GDM1 (cell line): ENCODE data around the gene SH3RF2.
"Not testable (repeated sequence)": the region's sequence is repeated elsewhere in the genome, so short reads cannot be mapped to it uniquely, and the experiment has no call there.

Experiments used
- DNase-seq: peaks from one replicate; lab custom pipeline; 2025; lab: John Stamatoyannopoulos, UW

SH3RF2 gene

DNA sequence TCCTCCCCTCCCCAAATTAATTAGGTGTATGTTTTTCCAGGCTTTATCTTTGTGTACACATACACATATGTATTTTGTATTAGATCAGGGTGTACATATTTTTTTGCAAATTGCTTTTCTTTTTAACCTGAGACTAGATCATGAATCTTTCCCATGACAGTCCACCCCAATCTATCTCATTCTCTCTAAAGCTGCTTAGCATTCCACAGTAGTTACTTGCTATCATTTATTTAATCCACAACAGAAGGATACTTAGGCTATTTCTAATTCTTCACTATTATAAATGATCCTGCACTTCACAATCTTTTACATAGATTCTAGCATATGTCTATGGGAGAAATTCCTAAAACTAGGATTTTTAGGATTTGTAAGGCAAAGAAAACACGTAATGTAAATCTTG lies 43.9 kb downstream of the SH3RF2 start:
- DNase-seq, result no peak

DNA sequence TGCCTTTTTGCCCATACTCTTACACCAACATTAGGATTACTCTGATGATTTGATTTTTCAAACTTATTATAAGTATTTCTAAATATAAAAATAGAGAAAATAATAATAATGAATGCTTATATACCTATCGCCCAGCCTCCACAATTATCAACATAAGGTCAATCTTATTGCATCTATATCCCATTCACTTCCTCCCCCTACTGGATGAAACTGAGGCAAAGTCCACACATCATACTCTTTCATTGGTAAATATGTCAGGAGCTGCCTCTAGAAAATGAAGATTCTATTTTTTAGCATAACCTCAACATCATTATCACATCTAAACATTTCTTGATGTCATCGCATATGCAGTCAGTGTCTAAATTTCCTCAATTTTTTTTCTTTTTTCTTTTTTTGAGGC lies 44.3 kb downstream of the SH3RF2 start:
- no peak for DNase-seq

DNA sequence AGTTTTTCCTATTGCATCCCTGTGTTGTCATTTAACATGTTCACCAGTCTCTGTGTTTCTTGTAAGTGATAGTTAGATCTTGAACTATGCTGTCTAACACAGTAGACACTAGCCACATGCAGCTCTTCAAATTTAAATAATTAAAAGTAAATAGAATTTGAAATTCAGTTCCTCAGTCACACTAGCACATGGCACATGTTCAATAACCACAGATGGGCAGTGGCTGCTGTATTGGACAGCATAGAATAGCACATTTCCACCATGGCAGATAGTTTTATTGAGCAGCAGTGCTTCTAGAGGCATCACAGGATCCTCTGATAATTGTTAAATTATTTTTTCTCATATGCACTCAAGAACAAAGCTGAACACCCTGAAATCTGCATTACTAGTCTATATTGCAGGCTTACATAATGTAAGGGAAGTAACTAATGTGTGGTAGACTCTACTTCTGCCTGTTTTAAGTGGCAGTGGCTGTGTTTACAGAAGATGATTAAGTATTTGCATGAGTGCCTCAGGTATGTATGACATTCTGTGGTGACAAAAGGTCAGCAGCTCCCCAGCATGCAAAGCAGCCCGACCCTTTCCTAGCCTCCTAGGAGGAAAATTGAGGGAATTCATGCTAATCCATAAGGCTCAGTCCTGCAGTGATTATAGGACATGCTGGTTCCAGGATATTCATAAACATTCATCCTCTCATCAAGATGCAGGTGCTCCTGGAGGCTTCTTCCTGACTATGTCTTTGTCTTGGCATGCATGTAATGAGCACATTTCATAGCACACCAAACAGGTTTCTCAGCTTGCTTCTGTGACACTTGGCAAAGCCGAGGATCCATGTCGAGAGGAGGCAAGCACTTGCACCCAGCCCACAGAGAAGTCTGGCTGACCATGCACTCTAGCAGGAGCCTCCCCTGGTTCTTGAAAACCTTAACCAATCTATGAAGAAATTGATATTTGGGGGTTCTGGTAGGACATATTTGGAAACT lies 45.5 kb downstream of the SH3RF2 start:
- no peak for DNase-seq

DNA sequence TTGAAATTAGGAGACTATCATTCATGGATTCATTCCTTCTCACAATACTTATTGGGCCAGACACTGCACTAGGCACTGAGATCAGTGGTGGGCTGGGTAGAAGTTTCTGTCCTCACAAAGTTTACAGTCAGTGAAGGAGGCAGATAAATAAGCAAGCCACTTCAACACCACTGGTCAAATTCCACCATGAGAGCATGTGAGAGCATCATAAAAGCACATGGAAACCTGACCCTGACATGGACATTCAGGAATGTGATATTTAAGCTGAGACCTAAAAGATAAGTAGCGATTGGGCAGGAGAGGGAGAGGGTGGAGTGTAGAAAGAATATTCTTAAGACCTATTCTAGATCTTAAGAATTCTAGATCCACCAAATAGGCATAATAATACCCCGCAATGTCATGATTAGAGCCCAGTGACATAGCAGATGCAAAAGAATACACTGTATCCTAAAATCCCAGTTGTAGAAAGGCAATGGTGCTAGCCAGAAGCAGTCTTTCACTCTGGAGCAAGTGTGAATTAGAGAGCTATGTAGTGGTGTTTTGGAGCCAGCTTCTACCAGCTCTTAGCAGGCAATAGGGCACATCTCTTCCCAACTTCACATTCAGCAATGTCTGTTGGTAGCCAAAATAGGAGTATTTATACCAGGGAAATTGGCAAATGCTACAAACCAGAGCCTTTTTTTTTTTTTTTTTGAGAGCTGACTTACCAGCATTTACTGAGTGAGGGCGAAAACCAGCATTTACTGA lies 46.4 kb downstream of the SH3RF2 start:
- DNase-seq, result no peak

DNA sequence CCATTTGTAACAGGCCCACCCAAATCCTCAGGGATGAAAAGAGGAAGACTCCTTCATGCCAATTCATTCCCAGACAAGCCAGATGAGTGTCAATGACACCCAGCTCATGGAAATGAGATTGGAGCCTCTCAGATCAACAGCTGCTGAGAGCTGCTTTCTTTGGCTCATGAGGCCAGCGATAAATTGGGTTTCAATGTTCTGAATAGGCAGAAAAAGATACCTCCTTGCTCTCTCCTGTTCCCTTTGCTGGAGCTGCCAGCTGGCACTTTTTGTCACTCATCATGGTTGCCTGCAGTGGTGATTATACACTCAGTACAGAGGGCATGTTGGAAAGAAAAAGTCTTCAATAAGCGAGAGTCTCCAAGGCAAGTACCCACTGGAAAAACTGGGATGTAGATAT lies 47.1 kb downstream of the SH3RF2 start:
- no peak for DNase-seq

DNA sequence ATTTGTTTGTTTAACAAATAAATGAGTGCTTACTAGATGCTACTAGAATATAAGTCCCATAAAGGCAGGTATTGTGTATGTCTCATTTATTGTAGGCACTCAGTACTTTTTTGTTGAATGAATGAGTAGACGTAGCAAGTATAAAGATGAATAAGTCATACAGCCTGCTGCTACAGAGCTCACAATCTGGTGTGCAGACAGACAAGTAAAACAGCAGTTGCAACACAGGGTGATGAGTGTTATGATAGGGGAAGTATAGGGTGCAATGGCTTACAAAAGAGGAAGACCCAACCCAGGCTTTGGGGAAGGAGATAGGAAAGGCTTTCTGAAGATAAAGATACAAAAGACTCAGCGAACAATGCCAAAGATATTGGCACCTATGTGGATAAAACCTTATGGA lies 47.7 kb downstream of the SH3RF2 start:
- peak; percentile 43 for DNase-seq

DNA sequence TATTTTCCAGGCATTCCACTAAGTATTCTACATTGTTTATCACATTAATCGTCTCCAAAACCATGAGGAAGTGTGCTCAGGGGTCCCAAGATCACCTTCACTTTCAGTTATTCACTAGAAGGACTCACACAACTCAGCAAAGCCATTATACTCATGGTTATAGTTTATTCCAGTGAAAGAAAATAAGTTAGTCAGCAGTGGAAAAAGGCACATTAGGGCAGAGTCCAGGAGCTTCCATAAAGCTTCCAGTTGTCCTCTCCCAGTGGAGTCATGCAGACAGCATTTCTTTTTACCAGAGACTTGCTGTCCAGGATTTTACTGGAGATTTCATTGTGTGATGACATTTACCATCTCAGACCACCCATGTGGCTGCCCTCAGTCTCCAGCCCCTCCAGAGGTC lies 51.5 kb downstream of the SH3RF2 start:
- DNase-seq, result no peak

DNA sequence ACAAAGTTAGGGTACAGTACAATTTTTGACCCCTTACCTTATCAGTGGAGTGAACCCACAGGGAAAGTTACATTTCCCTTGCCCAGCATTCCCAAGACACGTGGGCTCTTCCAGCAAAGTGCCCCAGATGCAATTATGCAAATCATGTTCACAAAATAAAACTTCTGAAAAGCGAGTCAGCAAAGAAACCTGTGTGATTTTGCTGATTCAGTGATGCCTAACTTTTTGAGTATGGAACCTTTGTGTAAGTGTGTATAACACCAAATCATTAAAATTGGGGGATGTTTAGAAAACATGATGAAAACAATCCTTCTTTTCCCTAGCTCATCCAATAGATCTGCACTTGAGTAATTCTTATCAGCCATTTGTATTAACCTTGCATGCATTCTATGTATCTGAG lies 52.6 kb downstream of the SH3RF2 start:
- DNase-seq, result no peak

DNA sequence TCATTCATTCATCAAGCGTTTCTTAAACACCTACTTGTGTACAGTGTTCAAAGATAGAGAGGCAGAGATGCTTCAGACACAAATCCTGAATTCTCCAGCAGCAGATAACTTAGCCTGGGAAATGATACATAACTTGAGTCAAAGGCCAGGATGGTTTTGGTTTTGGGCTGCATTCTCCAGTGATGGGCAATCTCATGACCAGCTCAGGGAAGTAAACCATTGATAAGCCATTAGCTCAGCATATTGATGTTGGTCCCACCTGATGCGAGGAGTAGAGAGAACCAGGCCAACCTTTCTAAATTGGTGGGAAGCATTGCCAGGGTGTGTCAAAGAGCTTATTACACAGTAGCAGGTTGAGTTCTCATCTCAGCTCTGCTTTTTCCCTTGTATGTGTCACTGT lies 53.0 kb downstream of the SH3RF2 start:
- DNase-seq, result no peak

DNA sequence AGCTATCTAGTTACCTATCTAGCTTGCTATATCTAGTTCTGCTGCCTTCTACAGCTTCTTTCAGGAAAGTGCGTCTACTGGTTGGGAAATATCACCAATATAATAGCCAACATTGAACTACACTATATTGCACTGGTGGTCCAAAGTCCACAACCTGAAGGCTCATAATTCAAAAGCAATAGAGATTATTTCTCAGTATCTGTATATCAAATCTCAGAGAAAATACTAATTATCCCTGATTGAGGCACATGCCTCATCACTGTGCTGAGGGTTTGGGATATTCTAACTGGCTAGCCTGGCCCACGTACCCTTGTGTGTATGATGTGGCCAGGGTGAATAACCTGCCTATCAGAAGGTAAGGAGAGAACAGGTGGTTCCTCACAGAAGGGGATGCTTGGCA lies 53.8 kb downstream of the SH3RF2 start:
- DNase-seq, result no peak

DNA sequence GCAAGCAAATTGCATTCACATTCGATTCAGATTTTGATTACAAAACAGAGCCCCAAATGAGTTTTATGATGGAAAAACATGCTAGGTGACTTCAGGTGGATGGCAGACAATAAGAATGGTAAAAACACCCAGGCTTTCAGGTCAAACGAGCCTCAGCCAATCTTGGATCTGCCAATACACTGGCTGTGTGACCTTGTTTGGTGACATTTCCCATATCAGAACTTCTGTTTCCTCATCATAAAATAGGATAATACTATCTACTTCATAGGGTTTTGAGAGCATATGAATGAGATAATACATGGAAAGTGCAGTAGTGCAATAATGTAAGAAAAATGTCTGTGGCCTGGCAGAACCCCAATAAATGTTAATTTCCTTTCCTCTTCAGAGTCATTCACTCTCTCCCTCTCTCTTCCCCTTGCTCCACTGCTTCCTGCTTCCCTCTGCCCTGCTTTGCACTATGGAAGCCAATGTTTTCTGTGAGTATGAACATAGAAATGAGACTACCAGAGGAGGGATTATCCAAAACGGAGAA lies 54.7 kb downstream of the SH3RF2 start:
- no peak for DNase-seq

DNA sequence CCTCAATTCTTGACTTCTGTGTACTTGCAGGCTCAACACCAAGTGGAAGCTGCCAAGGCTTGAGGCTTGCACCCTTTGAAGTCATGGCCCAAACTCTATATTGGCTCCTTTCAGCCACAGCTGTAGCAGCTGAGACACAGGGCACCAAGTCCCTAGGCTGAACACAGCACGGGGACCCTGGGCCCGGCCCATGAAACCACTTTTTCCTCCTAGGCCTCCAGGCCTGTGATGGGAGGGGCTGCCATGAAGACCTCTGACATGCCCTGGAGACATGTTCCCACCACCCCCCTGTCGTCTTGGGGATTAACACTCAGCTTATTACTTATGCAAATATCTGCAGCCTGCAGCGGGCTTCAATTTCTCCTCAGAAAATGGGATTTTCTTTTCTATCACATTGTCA lies 57.2 kb downstream of the SH3RF2 start:
- not testable (repeated sequence) for DNase-seq

DNA sequence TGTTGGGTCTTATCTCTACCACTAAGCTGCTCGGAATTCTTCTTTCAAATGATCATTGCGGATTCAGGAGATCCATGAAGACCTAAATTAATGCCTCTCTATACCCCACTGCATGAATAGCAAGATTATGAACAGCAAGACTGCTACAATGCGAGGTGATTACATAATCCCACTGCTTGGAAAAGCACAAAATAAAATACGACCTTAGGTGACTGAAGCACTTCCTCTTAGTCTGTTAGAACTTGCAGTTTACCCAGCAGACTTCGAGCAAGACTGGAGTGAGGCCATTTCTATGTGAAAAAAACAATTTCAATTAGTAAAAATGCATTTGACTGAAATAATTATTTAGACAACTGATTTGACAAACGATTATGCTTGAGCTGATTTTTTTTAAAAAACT lies 59.8 kb downstream of the SH3RF2 start:
- DNase-seq, result no peak

DNA sequence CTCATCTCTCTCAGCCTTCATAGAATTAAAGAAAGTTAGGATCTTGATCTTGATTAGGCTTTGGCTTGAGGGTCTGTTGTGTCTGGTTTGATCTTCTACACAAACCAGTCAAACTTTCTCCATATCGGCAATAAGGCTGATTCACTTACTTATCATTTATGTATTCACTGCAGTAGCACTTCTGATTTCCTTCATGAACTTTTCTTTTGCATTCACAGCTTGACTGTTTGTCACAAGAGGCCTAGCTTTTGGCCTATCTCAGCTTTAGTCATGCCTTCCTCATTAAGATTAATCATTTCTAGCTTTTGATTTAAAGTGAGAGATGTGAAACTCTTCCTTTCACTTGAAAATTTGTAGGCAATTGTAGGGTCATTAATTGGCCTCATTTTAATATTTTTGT lies 62.8 kb downstream of the SH3RF2 start:
- no peak for DNase-seq

DNA sequence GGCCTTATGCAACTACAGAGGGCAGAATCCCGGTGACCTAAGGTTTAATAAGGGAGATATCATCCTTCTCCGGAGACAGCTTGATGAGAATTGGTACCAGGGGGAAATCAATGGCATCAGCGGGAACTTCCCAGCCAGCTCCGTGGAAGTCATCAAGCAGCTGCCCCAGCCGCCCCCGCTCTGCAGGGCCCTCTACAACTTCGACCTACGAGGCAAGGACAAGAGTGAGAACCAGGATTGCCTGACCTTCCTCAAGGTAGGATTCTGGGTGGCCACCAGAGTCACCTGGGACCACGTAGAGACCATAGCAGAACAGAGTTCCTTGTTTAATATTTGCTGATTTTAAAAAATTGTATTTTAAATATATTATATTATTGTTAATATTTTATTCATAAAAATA lies 63.7 kb downstream of the SH3RF2 start:
- DNase-seq, result no peak

DNA sequence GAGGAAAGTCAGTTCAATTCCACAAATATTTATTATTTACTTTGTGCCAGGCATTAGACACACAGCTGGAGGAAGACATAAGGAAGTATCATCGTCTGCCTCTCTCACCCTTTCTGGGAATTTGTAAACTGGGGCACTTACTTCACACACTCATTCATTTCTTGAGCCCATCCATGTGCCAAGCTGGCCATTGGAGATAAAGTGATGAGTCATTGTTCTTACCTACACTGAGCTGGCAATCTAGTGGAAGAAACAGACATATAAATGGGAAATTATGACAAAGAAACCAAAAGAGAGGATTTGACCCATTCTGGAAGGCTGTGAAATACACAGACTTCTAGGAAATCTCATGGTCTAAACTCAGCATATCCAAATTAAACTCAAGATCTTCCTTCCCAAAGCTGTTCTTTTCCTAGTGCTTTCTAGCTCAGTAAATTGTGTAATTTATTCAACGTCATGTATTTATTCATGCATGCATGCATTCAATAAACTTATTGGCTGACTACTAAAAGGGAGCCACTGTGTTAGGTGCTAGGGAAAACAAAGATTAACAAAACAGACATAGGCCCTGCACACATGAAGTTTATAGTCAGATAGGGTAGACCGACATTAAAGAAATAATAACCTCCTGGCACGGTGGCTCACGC lies 65.3 kb downstream of the SH3RF2 start:
- DNase-seq, result no peak

DNA sequence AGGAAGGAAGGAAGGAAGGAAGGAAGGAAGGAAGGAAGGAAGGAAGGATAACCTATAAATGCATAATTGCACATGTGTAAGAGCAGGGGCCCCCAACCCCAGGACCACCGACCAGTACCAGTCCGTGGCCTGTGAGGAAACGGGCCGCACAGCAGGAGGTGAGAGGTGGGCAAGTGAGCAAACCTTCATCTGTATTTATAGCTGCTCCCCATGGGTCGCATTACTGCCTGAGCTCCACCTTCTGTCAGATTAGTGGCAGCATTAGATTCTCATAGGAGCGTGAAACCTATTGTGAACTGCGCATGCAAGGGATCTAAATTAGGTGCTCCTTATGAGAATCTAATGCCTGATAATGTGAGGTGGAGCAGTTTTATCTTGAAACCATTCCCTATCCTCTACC lies 66.1 kb downstream of the SH3RF2 start:
- no peak for DNase-seq

DNA sequence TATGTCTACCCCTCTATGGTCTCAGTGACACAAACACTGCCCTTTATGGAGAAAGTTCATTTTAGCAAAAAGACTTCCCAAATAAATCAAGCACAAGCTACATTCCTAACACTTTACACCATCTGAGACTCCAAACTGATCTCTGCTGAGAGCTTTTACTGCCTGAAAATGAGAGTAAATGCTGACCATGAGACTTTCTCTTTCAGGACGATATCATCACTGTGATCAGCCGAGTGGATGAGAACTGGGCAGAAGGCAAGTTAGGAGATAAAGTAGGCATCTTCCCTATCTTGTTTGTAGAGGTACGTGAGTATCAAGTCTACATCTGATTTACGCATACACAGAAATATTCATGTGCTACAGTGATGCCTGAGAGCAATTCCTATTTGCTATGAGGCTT lies 67.5 kb downstream of the SH3RF2 start:
- no peak for DNase-seq

DNA sequence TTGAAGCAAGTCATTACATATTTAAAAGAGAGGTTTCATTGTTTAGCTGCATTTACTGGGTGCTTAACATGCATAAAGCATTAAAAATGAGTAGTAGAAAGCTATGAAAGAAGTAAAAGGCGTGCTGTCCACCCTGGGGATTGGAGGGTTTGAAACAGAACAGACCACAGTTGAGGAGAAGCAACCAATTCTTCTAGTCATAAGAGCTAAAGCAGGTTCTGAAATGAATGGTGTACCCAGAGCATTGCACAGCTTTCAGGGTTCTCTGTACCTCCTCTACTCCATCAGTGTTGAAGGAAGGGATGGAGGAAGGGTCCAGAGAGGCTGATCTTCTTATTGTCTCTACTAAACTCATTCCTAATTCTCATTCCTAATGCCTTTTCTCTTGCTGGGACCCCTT lies 68.9 kb downstream of the SH3RF2 start:
- DNase-seq, result no peak

DNA sequence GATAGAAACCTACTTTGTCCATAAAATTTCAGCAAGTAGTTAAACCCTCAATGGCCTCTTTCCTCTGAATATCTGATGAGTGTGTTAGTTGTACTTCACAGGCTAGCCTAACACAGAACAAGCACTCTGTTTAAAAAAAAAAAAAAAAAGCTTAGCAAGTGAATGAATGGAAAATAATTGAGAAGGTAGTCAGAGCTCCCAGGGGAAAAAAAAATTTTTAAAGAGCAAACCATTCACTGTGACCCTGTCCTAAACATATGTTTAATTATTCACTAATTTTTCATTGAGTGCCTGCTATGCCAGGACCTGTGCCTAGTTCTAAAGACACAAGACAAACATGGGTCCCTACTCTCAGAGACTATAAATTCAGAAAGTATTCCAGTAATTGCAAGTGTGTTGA lies 69.3 kb downstream of the SH3RF2 start:
- DNase-seq, result no peak

DNA sequence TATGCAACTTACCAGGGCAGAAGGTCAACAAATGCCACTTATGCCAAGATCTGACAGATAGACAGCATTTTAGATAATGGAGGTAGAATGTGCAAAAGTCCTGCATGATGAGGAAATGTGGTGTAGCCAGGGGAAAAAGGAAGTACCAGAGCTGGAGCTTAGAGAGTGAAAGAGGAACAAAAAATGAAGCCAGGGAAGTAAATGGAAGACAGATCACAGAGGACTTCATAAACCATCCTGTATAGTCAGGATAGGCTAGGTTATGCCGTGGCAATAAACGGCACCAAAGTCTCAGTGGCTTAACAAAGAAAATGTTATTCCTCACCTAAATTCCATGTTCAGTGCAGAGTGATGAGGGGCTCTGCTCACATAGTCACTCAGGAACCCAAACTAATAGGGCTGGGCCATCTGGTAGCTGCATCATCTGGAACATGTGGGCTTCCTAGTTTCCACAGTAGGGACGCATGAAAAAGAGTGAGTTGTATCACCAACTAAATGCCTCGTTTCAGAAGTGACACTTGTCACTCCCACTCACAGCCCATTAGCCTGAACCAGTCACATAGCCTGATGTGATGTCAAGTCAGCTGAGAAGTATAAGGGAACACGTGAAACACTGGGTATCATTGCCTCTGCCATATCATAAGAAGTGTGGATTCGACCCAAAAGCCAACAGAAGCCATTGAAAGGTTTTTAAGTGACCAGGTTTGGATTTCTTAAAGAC lies 70.3 kb downstream of the SH3RF2 start:
- DNase-seq, result peak; percentile 5

DNA sequence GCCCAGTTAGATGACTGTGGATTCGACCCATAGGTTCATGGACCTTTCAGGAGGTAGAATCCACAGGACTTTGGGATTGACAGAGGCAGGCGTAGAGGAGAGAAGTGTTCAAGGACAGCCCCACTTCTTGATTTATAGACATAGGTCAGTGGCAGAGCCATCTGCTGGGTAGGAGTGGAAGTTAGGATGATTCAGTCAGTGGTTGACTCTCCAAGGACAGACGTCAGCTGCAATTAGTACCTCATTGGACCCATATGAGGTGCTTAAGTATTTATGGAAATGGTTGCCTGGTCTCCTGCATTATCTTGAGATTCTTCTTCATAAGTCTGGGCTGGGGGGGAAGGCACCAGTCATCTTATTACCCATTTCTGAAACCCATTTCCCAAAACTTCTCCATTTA lies 70.9 kb downstream of the SH3RF2 start:
- DNase-seq, result no peak
